ENCODE measurements around the gene ISLR. TPM values are rescaled to one million over a fixed set of nuclear protein-coding genes. Genes with fewer than 3 reads are reported as not detected.

The ISLR gene
- total and polyA plus RNA-seq, 9 donors = 82.4 to 314 (median 152) TPM

GRCh38 chr15:74129586-74130154, 43.8 kb upstream of the ISLR start:
- H3K4me3 ChIP-seq = no peak overlapping the region
- no peak for TF ChIP-seq CTCF (IDR thresholded peaks at IDR 0.05)
- no peak for TF ChIP-seq EP300 (IDR thresholded peaks at IDR 0.05)
- no peaks in the 10 kb centered on the region for H3K36me3 ChIP-seq
- WGBS, 3 donors = 2 to 10% (median 6%) methylated on average over 35 to 40 of the region's 40 CpGs
- H3K4me1 ChIP-seq (ENCODE audit: insufficient read depth) = peaks cover 8% of the 10 kb centered on the region
- intact Hi-C loops (cut with DNase I) = loop anchor here (2.0 to 10.0 kb wide), 10 partner anchors 43 to 193 kb away; partner anchors contain the start of gene ISLR (in 1 of the 4)
- peaks cover 4% of the 10 kb centered on the region for H3K27me3 ChIP-seq
- no peak for DNase-seq
- H3K27ac ChIP-seq = no peak overlapping the region
- H3K9me3 ChIP-seq = peaks cover 0 to 7% of the 10 kb centered on the region in 2 donors

- Histone ChIP-seq H3K27me3 (peaks cover 4% of the 10 kb centered on the region), H3K4me1 (ENCODE audit: insufficient read depth) (peaks cover 8% of the 10 kb centered on the region), H3K36me3 (no peaks in the 10 kb centered on the region), H3K9me3 (peaks cover 0 to 7% of the 10 kb centered on the region in 2 donors), H3K4me3 (no peak within 1 kb of the TSS), H3K27ac (no peak within 1 kb of the TSS)
- WGBS, 3 donors = 1 to 2% (median 1%) methylated on average over 51 to 53 of the region's 53 CpGs
- intact Hi-C loops (cut with DNase I) = loop anchor here in 2 of 4 donors (5.0 kb wide), 2 partner anchors 42 to 87 kb away; partner anchors contain the start of gene ISLR (in 1 of the 2)
- TF ChIP-seq EP300 (IDR thresholded peaks at IDR 0.05) (no peak), CTCF (IDR thresholded peaks at IDR 0.05) (no peak), POLR2A (IDR thresholded peaks at IDR 0.05) (no peak)
- peak in 2 of 5 donors; percentile 30 to 41 for DNase-seq
These were observed 43.2 kb upstream of the ISLR start, which contains the start of gene ISLR2 for GRCh38 chr15:74130155-74130848. ISLR2 (plus strand) TSS chr15:74130586; CDS start chr15:74132755, 2,169 bp downstream.

- Histone ChIP-seq H3K27ac (no peak overlapping the region), H3K4me3 (no peak overlapping the region), H3K27me3 (peaks cover 4% of the 10 kb centered on the region), H3K4me1 (ENCODE audit: insufficient read depth) (peaks cover 11% of the 10 kb centered on the region), H3K9me3 (peaks cover 0 to 7% of the 10 kb centered on the region in 2 donors), H3K36me3 (no peaks in the 10 kb centered on the region)
- WGBS, 3 donors = 14 to 23% (median 15%) methylated on average over 28 of the region's 28 CpGs
- intact Hi-C loops (cut with DNase I) = loop anchor here in 2 of 4 donors (5.0 kb wide), 2 partner anchors 41 to 86 kb away; partner anchors contain the start of gene ISLR (in 1 of the 2)
- no peak for DNase-seq
- TF ChIP-seq EP300 (IDR thresholded peaks at IDR 0.05) = no peak
- TF ChIP-seq CTCF (IDR thresholded peaks at IDR 0.05) = no peak
- TF ChIP-seq POLR2A (IDR thresholded peaks at IDR 0.05) = no peak
These were observed 42.5 kb upstream of the ISLR start for GRCh38 chr15:74130849-74131627.

All from ovary (tissue), 9 donors.